Measurements from ENCODE around the gene KRT10. TPM values are rescaled to one million over a fixed set of nuclear protein-coding genes. Genes with fewer than 3 reads are reported as not detected.

The KRT10 gene
- total RNA-seq, 8 experiments from 2014 or later, result 15.4 to 62.1 (median 27.3) TPM

- in situ Hi-C loops (cut with MboI; ENCODE audit: low pct_unique_long_range_greater_than_20kb in 2 of 9, low sequenced_read_pairs in 9 of 9, unreplicated experiment in 9 of 9), result loop anchor here in 3 of 9 experiments (10.0 to 25.0 kb wide), 2 partner anchors 180 to 183 kb away; no protein-coding TSS in a partner anchor
- ATAC-seq (replicated peaks in 6 of 8), result peak in 1 of 8 experiments; percentile 47
- H3K4me3 ChIP-seq, result no peak overlapping the region
- H3K4me1 ChIP-seq (replicated peaks in 1 of 2), result no peaks in the 10 kb centered on the region
- no peak overlapping the region for H3K27ac ChIP-seq
- 12 to 93% (median 73%) methylated on average over 1 to 10 of the region's 10 CpGs; no CpG with 5 or more reads in 1 of the 10 experiments for WGBS, 10 experiments
Observed at GRCh38 chr17:40795019-40795667, 27.3 kb downstream of the KRT10 start.

DNA sequence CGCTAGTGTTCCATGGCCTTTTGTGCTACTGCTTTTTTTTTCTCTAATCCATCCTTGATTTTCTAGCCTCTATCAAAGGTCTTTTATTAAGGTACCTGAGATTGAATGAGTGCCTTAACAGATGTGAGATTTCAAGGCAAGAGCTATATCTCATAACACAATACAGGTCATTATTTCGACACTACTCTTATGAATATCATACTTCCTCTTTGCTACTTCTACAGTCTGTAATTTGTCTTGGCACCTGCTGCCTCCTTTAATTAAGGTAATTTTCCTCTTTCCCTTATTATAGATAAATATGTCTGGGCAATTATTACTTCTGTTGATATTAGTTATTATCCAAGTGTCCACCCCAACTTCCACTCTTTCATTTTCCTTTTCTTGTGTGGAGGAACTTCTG is 27.9 kb downstream of the KRT10 start:
- ATAC-seq (replicated peaks in 6 of 8), result no peak
- in situ Hi-C loops (cut with MboI; ENCODE audit: low pct_unique_long_range_greater_than_20kb in 2 of 9, low sequenced_read_pairs in 9 of 9, unreplicated experiment in 9 of 9), result loop anchor here in 3 of 9 experiments (10.0 to 25.0 kb wide), 2 partner anchors 180 to 182 kb away; no protein-coding TSS in a partner anchor
- 81 to 100% (median 90%) methylated on average over 1 to 2 of the region's 2 CpGs; no CpG with 5 or more reads in 1 of the 10 experiments for WGBS, 10 experiments
- Histone ChIP-seq H3K4me3 (no peak overlapping the region), H3K4me1 (replicated peaks in 1 of 2) (no peaks in the 10 kb centered on the region), H3K27ac (no peak overlapping the region)

DNA sequence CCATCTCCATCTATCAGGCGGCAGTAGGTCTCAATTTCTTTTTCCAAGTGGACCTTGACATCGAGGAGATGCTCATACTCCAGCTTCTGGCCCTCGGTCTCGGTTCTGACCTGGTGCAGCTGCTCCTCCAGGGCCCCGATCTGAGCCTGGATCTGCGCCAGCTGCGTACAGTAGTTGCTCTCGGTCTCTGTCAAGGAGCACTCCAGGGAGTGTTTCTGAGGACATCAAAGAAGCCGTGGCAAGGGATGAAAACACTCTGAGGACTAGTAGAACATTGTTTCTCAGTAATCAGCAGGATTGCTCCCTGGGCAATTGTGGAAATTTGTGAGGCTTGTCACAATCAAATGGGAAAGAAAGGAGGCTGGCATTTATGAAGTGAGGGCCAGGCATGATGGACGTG is 28.6 kb downstream of the KRT10 start:
- in situ Hi-C loops (cut with MboI; ENCODE audit: low pct_unique_long_range_greater_than_20kb in 2 of 9, low sequenced_read_pairs in 9 of 9, unreplicated experiment in 9 of 9), result loop anchor here in 3 of 9 experiments (10.0 to 25.0 kb wide), 2 partner anchors 179 to 182 kb away; no protein-coding TSS in a partner anchor
- H3K27ac ChIP-seq, result no peak overlapping the region
- ATAC-seq (replicated peaks in 6 of 8), result no peak
- H3K4me3 ChIP-seq, result no peak overlapping the region
- 13 to 100% (median 49%) methylated on average over 1 to 10 of the region's 10 CpGs for WGBS, 10 experiments
- no peaks in the 10 kb centered on the region for H3K4me1 ChIP-seq (replicated peaks in 1 of 2)

DNA sequence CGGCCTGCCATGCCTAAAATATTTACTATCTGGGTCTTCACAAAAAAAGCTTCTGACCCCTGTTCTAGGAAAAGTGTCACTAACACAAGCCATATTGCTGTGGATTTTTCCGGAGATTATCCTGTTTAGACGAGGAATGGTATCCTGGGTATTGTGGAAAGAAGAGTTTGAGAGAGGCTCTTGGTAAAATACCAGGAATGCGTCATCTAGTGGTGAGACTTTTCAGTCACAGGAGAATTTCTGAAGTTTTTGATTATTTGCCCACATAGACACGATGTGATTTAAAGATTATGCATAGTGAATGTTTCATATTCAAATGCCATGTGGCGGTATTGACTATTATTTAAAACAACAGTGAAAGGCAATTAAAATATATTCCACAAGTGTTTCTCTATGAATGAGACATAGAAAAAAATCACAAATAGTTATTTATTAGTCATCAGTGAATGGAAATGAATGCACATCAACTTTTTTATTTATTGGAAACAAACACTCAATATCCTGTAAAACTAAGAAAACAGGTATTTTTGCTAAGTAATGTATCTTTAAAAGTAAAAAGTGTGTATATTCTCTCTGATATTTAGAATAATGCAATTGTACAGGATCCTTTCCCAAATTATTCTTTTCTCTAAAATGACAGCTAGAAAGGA is 30.5 kb downstream of the KRT10 start:
- in situ Hi-C loops (cut with MboI; ENCODE audit: low pct_unique_long_range_greater_than_20kb in 2 of 9, low sequenced_read_pairs in 9 of 9, unreplicated experiment in 9 of 9), result loop anchor here in 3 of 9 experiments (10.0 to 25.0 kb wide), 2 partner anchors 177 to 180 kb away; no protein-coding TSS in a partner anchor
- H3K27ac ChIP-seq, result no peak overlapping the region
- peak in 3 of 8 experiments; percentile 38 to 69 (median 62) for ATAC-seq (replicated peaks in 6 of 8)
- no peaks in the 10 kb centered on the region for H3K4me1 ChIP-seq (replicated peaks in 1 of 2)
- H3K4me3 ChIP-seq, result no peak overlapping the region
- WGBS, 10 experiments, result 0 to 61% (median 26%) methylated on average over 1 to 6 of the region's 6 CpGs

GRCh38 chr17:40791111-40791510 is 31.3 kb downstream of the KRT10 start:
- no peak overlapping the region for H3K4me3 ChIP-seq
- WGBS, 10 experiments, result 80 to 100% (median 92%) methylated on average over 1 of the region's 1 CpG; no CpG with 5 or more reads in 2 of the 10 experiments
- H3K4me1 ChIP-seq (replicated peaks in 1 of 2), result no peaks in the 10 kb centered on the region
- in situ Hi-C loops (cut with MboI; ENCODE audit: low pct_unique_long_range_greater_than_20kb in 2 of 9, low sequenced_read_pairs in 9 of 9, unreplicated experiment in 9 of 9), result loop anchor here in 3 of 9 experiments (10.0 to 25.0 kb wide), 2 partner anchors 176 to 179 kb away; no protein-coding TSS in a partner anchor
- no peak for ATAC-seq (replicated peaks in 6 of 8)
- no peak overlapping the region for H3K27ac ChIP-seq

DNA sequence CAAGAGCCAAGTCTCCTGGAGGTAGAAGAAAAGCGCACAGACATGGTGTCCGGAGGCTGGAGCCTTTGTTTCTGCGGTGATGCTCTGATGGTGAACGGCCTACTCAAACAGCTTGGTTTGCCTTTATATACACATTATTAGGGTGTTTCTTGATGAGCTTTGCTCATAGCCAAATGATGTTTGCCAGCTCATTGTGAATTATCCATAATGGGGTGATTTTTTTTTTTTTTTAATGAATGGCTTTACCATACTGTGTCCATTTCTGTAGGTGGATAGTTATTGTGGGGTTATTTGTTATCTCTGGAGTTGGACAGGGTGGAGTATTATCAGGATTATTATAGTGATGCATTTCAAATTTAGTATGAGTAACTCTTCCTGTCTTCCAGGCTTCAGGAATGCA is 40.0 kb downstream of the KRT10 start, which contains the start of gene KRT27:
TSS of gene KRT27 (minus strand) at position 101 of the 400 bp plus-strand sequence. CDS start at position 44, 57 bp downstream.
- H3K4me3 ChIP-seq, result no peak within 1 kb of the TSS
- in situ Hi-C loops (cut with MboI; ENCODE audit: low pct_unique_long_range_greater_than_20kb in 2 of 9, low sequenced_read_pairs in 9 of 9, unreplicated experiment in 9 of 9), result loop anchor here in 1 of 9 experiments (25.0 kb wide), 1 partner anchor 170 kb away; no protein-coding TSS in a partner anchor
- H3K4me1 ChIP-seq (replicated peaks in 1 of 2), result no peaks in the 10 kb centered on the region
- ATAC-seq (replicated peaks in 6 of 8), result no peak
- no peak within 1 kb of the TSS for H3K27ac ChIP-seq
- 60 to 100% (median 96%) methylated on average over 1 to 4 of the region's 4 CpGs; no CpG with 5 or more reads in 3 of the 10 experiments for WGBS, 10 experiments

GRCh38 chr17:40779181-40779909 is 43.1 kb downstream of the KRT10 start:
- H3K27ac ChIP-seq, result no peak overlapping the region
- in situ Hi-C loops (cut with MboI; ENCODE audit: low pct_unique_long_range_greater_than_20kb in 2 of 9, low sequenced_read_pairs in 9 of 9, unreplicated experiment in 9 of 9), result loop anchor here in 1 of 9 experiments (25.0 kb wide), 1 partner anchor 167 kb away; no protein-coding TSS in a partner anchor
- peak in 1 of 8 experiments; percentile 46 for ATAC-seq (replicated peaks in 6 of 8)
- H3K4me1 ChIP-seq (replicated peaks in 1 of 2), result no peaks in the 10 kb centered on the region
- H3K4me3 ChIP-seq, result no peak overlapping the region
- 16 to 75% (median 65%) methylated on average over 5 to 29 of the region's 37 CpGs for WGBS, 10 experiments

DNA sequence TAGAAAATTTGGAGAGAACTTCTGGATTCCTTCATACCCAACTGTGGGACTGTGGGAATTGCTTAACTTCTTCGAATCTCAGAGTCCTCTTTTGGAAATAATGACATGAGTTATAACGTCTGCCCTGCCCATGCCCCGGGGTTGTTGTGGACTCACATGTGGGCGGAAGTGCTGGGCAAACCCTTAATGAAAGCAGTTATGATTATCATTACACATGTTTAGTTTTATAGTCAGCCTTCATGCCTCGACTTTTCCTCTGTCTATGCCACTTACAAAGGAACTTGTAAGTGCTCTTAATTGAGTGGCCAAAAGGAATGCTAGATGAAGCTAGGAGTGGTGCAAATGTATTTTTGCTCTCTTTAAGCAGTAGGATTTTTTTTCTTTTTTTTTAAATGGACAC is 44.0 kb downstream of the KRT10 start:
- in situ Hi-C loops (cut with MboI; ENCODE audit: low pct_unique_long_range_greater_than_20kb in 2 of 9, low sequenced_read_pairs in 9 of 9, unreplicated experiment in 9 of 9), result loop anchor here in 1 of 9 experiments (25.0 kb wide), 1 partner anchor 166 kb away; no protein-coding TSS in a partner anchor
- H3K27ac ChIP-seq, result no peak overlapping the region
- WGBS, 10 experiments, result 7 to 88% (median 56%) methylated on average over 1 to 5 of the region's 5 CpGs; no CpG with 5 or more reads in 2 of the 10 experiments
- H3K4me3 ChIP-seq, result no peak overlapping the region
- ATAC-seq (replicated peaks in 6 of 8), result peak in 3 of 8 experiments; percentile 63 to 77 (median 73)
- no peaks in the 10 kb centered on the region for H3K4me1 ChIP-seq (replicated peaks in 1 of 2)

DNA sequence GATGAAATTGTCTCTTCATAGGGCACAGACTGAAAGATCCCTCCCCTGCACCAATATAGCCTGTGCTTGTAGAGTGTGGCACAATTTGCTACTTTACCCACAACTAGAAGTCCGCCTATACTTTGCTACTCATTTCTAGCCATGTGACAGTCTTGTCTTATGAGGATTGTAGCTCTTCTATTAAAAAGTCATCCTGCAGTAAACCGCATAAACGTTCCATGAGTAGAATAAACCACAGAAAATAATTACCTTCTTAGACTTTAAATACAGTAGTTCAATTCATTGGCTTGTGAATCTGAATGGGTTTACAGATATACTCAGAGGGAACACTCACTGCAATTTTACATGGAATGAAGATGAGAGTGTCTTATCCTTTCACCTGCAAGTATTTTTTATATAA is 44.4 kb downstream of the KRT10 start:
- in situ Hi-C loops (cut with MboI; ENCODE audit: low pct_unique_long_range_greater_than_20kb in 2 of 9, low sequenced_read_pairs in 9 of 9, unreplicated experiment in 9 of 9), result loop anchor here in 1 of 9 experiments (25.0 kb wide), 1 partner anchor 166 kb away; no protein-coding TSS in a partner anchor
- 56 to 97% (median 89%) methylated on average over 2 to 3 of the region's 3 CpGs; no CpG with 5 or more reads in 2 of the 10 experiments for WGBS, 10 experiments
- ATAC-seq (replicated peaks in 6 of 8), result no peak
- no peak overlapping the region for H3K4me3 ChIP-seq
- no peaks in the 10 kb centered on the region for H3K4me1 ChIP-seq (replicated peaks in 1 of 2)
- H3K27ac ChIP-seq, result no peak overlapping the region

DNA sequence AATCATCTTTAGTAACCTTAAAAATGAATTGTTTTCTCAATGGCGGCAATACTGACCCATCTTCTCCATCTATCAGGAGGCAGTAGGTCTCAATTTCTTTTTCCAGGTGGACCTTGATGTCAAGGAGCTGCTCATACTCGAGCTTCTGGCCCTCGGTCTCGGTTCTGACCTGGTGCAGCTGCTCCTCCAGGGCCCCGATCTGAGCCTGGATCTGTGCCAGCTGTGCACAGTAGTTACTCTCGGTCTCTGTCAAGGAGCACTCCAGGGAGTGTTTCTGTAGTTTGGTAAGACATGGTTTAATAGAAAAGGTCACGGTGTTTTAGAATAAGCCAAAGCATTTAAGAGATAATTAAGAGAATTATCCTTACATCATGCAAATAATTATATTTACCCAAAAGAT is 45.0 kb downstream of the KRT10 start:
- no peak for ATAC-seq (replicated peaks in 6 of 8)
- in situ Hi-C loops (cut with MboI; ENCODE audit: low pct_unique_long_range_greater_than_20kb in 2 of 9, low sequenced_read_pairs in 9 of 9, unreplicated experiment in 9 of 9), result loop anchor here in 1 of 9 experiments (25.0 kb wide), 1 partner anchor 165 kb away; no protein-coding TSS in a partner anchor
- 49 to 100% (median 80%) methylated on average over 1 to 7 of the region's 7 CpGs for WGBS, 10 experiments
- no peak overlapping the region for H3K4me3 ChIP-seq
- H3K27ac ChIP-seq, result no peak overlapping the region
- no peaks in the 10 kb centered on the region for H3K4me1 ChIP-seq (replicated peaks in 1 of 2)

DNA sequence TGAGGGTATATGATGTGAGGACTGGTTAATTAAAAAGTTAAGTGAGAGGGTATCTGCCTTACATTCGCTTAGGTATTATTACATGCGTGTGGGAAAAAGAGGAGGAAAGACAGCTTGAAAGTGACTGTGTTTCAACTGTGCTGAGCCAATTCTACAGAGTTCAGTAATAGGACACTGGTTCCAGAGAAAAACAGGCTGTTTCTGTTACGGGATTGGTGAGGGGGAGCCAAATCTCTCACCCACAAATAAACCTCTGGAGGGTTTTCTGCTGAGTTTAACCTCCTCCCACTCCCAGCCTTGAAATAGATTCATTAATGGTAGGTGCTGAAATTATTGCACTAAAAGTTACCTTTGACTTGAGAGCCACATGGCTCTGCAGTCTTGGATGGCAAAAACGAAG is 46.5 kb downstream of the KRT10 start:
- in situ Hi-C loops (cut with MboI; ENCODE audit: low pct_unique_long_range_greater_than_20kb in 2 of 9, low sequenced_read_pairs in 9 of 9, unreplicated experiment in 9 of 9), result loop anchor here in 1 of 9 experiments (25.0 kb wide), 1 partner anchor 164 kb away; no protein-coding TSS in a partner anchor
- H3K4me1 ChIP-seq (replicated peaks in 1 of 2), result no peaks in the 10 kb centered on the region
- no peak for ATAC-seq (replicated peaks in 6 of 8)
- H3K27ac ChIP-seq, result no peak overlapping the region
- WGBS, 10 experiments, result 44 to 100% (median 80%) methylated on average over 1 to 4 of the region's 4 CpGs
- H3K4me3 ChIP-seq, result no peak overlapping the region

GRCh38 chr17:40772101-40772500 is 50.3 kb downstream of the KRT10 start, which contains the start of gene KRT26:
TSS of gene KRT26 (minus strand) at chr17:40772201. CDS start at chr17:40772113, 88 bp downstream.
- ATAC-seq (replicated peaks in 6 of 8), result no peak
- no peaks in the 10 kb centered on the region for H3K4me1 ChIP-seq (replicated peaks in 1 of 2)
- H3K27ac ChIP-seq, result no peak within 1 kb of the TSS
- in situ Hi-C loops (cut with MboI; ENCODE audit: low pct_unique_long_range_greater_than_20kb in 2 of 9, low sequenced_read_pairs in 9 of 9, unreplicated experiment in 9 of 9), result no loop called here
- no peak within 1 kb of the TSS for H3K4me3 ChIP-seq
- 70 to 100% (median 81%) methylated on average over 1 to 3 of the region's 3 CpGs; no CpG with 5 or more reads in 2 of the 10 experiments for WGBS, 10 experiments

Measured in motor neuron (in vitro differentiated cells).